Coronary artery (tissue), 2 donors: ENCODE results near the gene MAST4.

Source experiments
- DNase-seq: peaks from one replicate; pipeline ENCODE4 v3.0.0-alpha.2; 2017; ENCODE audit warnings: low spot score
- H3K27ac ChIP-seq, 2 donors: fragments of 200-600 bp; sonication (generic); one replicate each; pipeline ENCODE4 v1.5.1; 2016 to 2019
- H3K4me3 ChIP-seq: fragments of 200-600 bp; sonication (generic); 2 replicates; pipeline ENCODE4 v1.5.1; 2016; ENCODE audit warnings: mild to moderate bottlenecking, moderate library complexity
- CTCF ChIP-seq: fragments of 200-600 bp; sonication (generic); IDR thresholded peaks from one replicate; pipeline ENCODE4 v1.5.1; 2019; ENCODE audit warnings: antibody characterized with exemption

Gene MAST4

GRCh38 chr5:66867618-66868322, 271.6 kb downstream of the MAST4 start:
- Histone ChIP-seq H3K27ac (no peak overlapping the region), H3K4me3 (no peak overlapping the region)
- no peak for TF ChIP-seq CTCF
- no peak for DNase-seq

GRCh38 chr5:66869347-66869746, 273.2 kb downstream of the MAST4 start:
- no peak overlapping the region for H3K27ac ChIP-seq
- no peak overlapping the region for H3K4me3 ChIP-seq
- TF ChIP-seq CTCF, result no peak
- DNase-seq, result no peak

- DNase-seq, result no peak
- no peak for TF ChIP-seq CTCF
- no peak overlapping the region for H3K4me3 ChIP-seq
- no peak overlapping the region for H3K27ac ChIP-seq
Observed at GRCh38 chr5:66870708-66871107, 274.5 kb downstream of the MAST4 start.

- TF ChIP-seq CTCF, result no peak
- Histone ChIP-seq H3K4me3 (no peak overlapping the region), H3K27ac (no peak overlapping the region)
- no peak for DNase-seq
Observed at GRCh38 chr5:66871651-66872050, 275.5 kb downstream of the MAST4 start.

GRCh38 chr5:66872736-66873331, 276.6 kb downstream of the MAST4 start:
- no peak for TF ChIP-seq CTCF
- DNase-seq, result no peak
- no peak overlapping the region for H3K4me3 ChIP-seq
- H3K27ac ChIP-seq, result no peak overlapping the region

- TF ChIP-seq CTCF, result no peak
- Histone ChIP-seq H3K27ac (no peak overlapping the region), H3K4me3 (no peak overlapping the region)
- no peak for DNase-seq
Observed at GRCh38 chr5:66874004-66874403, 277.8 kb downstream of the MAST4 start.

GRCh38 chr5:66875315-66875714, 279.1 kb downstream of the MAST4 start:
- TF ChIP-seq CTCF, result no peak
- Histone ChIP-seq H3K27ac (no peak overlapping the region), H3K4me3 (no peak overlapping the region)
- no peak for DNase-seq
